Naive thymus-derived CD4-positive, alpha-beta T cell (primary cell): Measurements from ENCODE around the gene ATAT1. TPM values are rescaled to one million over a fixed set of nuclear protein-coding genes. Genes with fewer than 3 reads are reported as not detected.
"Not testable (repeated sequence)": the region's sequence is repeated elsewhere in the genome, so short reads cannot be mapped to it uniquely, and the experiment has no call there.

ENCODE experiments used
- ATAC-seq: fragments of 150-1000 bp; cut with Tn5 transposase; 2 replicates; pipeline ENCODE4 v1.10.0; 2021; ENCODE audit warnings: mild to moderate bottlenecking, moderate library complexity
- CTCF ChIA-PET: fragments of 350-600 bp; sonication (Branson Sonifier 250); formaldehyde crosslinking; loops from one replicate; lab custom pipeline; 2021; ENCODE audit warnings: antibody characterized with exemption; lab: Charles Lee
- POLR2A ChIA-PET: fragments of 350-600 bp; sonication (Branson Sonifier 250); formaldehyde crosslinking; loops from one replicate; lab custom pipeline; 2021; ENCODE audit warnings: antibody characterized with exemption, inconsistent platforms; lab: Charles Lee
- DNase-seq, 9 donors: peaks; one replicate each; pipeline versions ENCODE4 v3.0.0 to v3.0.0-alpha.2; 2020 to 2022; ENCODE audit warnings: mixed read lengths in 1 of 9
- H3K27ac ChIP-seq: one replicate; pipeline ENCODE4 v1.7.0; 2013; ENCODE audit warnings: mild to moderate bottlenecking, low read depth, low read length, moderate library complexity
- H3K27me3 ChIP-seq, 2 donors: one replicate each; pipeline ENCODE4 v1.7.0; 2013; ENCODE audit warnings: low read length in 2 of 2, mild to moderate bottlenecking in 2 of 2, moderate library complexity in 2 of 2; ENCODE audit not compliant: control insufficient read depth in 2 of 2, insufficient read depth in 2 of 2
- H3K36me3 ChIP-seq, 3 experiments: 1 replicate in 2 of 3; 2 replicates in 1 of 3; pipeline ENCODE4 v1.7.0; 2013; ENCODE audit warnings: low read length in 3 of 3, mild to moderate bottlenecking in 3 of 3, moderate library complexity in 1 of 3; ENCODE audit not compliant: insufficient read depth in 3 of 3, control insufficient read depth in 2 of 3
- H3K4me1 ChIP-seq, 2 donors: one replicate each; pipeline ENCODE4 v1.7.0; 2013; ENCODE audit warnings: low read length in 2 of 2, mild to moderate bottlenecking in 2 of 2, moderate library complexity in 1 of 2; ENCODE audit not compliant: control insufficient read depth in 2 of 2, insufficient read depth in 2 of 2
- H3K4me3 ChIP-seq: 2 replicates; pipeline ENCODE4 v1.7.0; 2013; ENCODE audit warnings: mild to moderate bottlenecking, low read length
- H3K9me3 ChIP-seq, 3 experiments: 1 replicate in 2 of 3; 2 replicates in 1 of 3; pipeline ENCODE4 v1.7.0; 2013; ENCODE audit warnings: low read length in 3 of 3; ENCODE audit not compliant: control insufficient read depth in 2 of 3
- H3K27ac Mint-ChIP-seq, 9 donors: one replicate each; pipeline ENCODE4 v1.8.0; 2020 to 2022; ENCODE audit warnings: mixed read lengths in 9 of 9, mild to moderate bottlenecking in 8 of 9, moderate library complexity in 5 of 9, inconsistent platforms in 2 of 9
- H3K27me3 Mint-ChIP-seq, 5 donors: one replicate each; pipeline ENCODE4 v1.8.0; 2021 to 2022; ENCODE audit warnings: mixed read lengths in 5 of 5, mild to moderate bottlenecking in 1 of 5
- H3K36me3 Mint-ChIP-seq, 5 donors: one replicate each; pipeline ENCODE4 v1.8.0; 2020 to 2022; ENCODE audit warnings: mixed read lengths in 5 of 5, mild to moderate bottlenecking in 3 of 5, inconsistent platforms in 1 of 5
- H3K4me1 Mint-ChIP-seq, 7 donors: one replicate each; pipeline ENCODE4 v1.8.0; 2020 to 2022; ENCODE audit warnings: mixed read lengths in 7 of 7, mild to moderate bottlenecking in 3 of 7, inconsistent platforms in 1 of 7
- H3K4me3 Mint-ChIP-seq, 10 donors: one replicate each; pipeline ENCODE4 v1.8.0; 2020 to 2022; ENCODE audit warnings: mild to moderate bottlenecking in 10 of 10, mixed read lengths in 10 of 10, moderate library complexity in 6 of 10, inconsistent platforms in 2 of 10
- H3K9me3 Mint-ChIP-seq, 11 donors: one replicate each; pipeline ENCODE4 v1.8.0; 2020 to 2022; ENCODE audit warnings: mixed read lengths in 11 of 11, mild to moderate bottlenecking in 4 of 11, inconsistent platforms in 1 of 11, moderate library complexity in 1 of 11
- intact Hi-C, 2 donors: fragments of 100-400 bp; cut with micrococcal nuclease; formaldehyde crosslinking; loops; one replicate each; pipeline ENCODE4 v1.15.1; 2023
- polyA plus RNA-seq, 2 donors: library from polyadenylated mRNA; unstranded; fragments of 300-500 nt; fragmentation: Illumina TruSeq; gene quantifications; one replicate each; pipeline ENCODE4 v1.2.3, GENCODE V29; 2021
- total RNA-seq, 6 experiments: library from RNA in 5 of 6; stranded (reverse) in 5 of 6; gene quantifications; 1 replicate in 5 of 6; 2 replicates in 1 of 6; pipeline ENCODE4 v1.2.3 and lab custom pipeline; 2021 to 2026

The ATAT1 gene
- total and polyA plus RNA-seq, 7 experiments from 2014 or later, result 1.3 to 12.0 (median 9.0) TPM

DNA sequence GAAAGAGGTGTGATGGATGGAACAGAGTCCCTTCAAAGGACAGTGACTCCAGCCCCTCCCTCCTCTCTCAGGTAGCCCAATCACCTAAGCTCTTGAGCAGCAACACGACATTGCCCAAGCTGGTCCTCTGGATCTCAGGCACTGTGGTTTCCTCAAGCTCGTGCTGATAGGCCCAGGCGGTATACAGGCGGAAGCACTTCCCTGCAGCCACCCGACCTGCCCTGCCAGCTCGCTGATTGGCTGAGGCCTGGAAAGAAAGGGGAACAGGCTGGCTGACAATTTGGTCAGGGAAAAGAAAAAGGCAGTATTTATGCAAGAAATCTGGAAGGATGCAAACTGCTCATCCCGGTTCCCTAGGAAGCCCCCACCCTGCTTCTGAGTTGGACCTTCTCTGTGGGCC is 29.8 kb downstream of the ATAT1 start:
- ATAC-seq (peak; percentile 78), DNase-seq (no peak)
- Histone ChIP-seq H3K9me3 (no peaks in the 10 kb centered on the region), H3K4me3 (no peak overlapping the region), H3K4me1 (no peaks in the 10 kb centered on the region), H3K27me3 (no peaks in the 10 kb centered on the region), H3K36me3 (peaks cover 16 to 90% (median 58%) of the 10 kb centered on the region in 3 experiments), H3K27ac (peak overlapping the region; percentile 4)
- no peaks in the 10 kb centered on the region for H3K27me3 Mint-ChIP-seq
- intact Hi-C loops, result no loop called here
- POLR2A ChIA-PET, result interaction anchor here (1.0 to 1.6 kb wide), 3 partner anchors 10 to 66 kb away, joined by 3 to 6 read pairs (median 4); no protein-coding TSS in a partner anchor
- H3K9me3 Mint-ChIP-seq, result no peaks in the 10 kb centered on the region
- peak overlapping the region in 2 of 9 donors; percentile 53 to 77 for H3K27ac Mint-ChIP-seq
- no peak overlapping the region for H3K4me3 Mint-ChIP-seq
- peaks cover 20 to 54% (median 38%) of the 10 kb centered on the region in 5 donors for H3K36me3 Mint-ChIP-seq
- H3K4me1 Mint-ChIP-seq, result peaks cover 0 to 4% (median 0%) of the 10 kb centered on the region in 7 donors
- CTCF ChIA-PET, result no interaction called here

DNA sequence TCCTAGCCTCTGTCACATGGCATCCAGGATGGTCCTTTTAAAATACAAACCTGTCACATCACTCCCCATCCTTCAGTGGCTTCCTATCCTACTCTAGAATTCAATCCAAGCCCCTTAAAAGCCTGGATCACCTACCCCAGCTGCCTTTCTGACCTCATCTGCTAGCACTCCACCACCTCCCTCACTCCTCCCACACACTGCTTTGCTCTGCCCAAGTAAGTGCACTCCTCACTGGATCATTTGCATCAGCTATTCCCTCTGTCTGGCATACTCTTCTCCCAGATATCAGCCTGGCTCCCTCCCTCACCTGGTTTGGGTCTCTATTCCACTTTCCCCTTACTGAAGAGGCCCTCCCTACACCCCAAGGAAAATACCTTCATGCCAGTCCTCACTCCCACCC is 30.8 kb downstream of the ATAT1 start:
- ChIA-PET CTCF (no interaction called here), POLR2A (interaction anchor here (0.5 to 0.6 kb wide), 2 partner anchors 34 to 189 kb away, joined by 3 read pairs; no protein-coding TSS in a partner anchor)
- Histone ChIP-seq H3K27ac (peak overlapping the region; percentile 7), H3K9me3 (no peaks in the 10 kb centered on the region), H3K4me3 (no peak overlapping the region), H3K36me3 (peaks cover 16 to 90% (median 59%) of the 10 kb centered on the region in 3 experiments), H3K4me1 (no peaks in the 10 kb centered on the region), H3K27me3 (no peaks in the 10 kb centered on the region)
- H3K27ac Mint-ChIP-seq, result peak overlapping the region in 6 of 9 donors; percentile 51 to 79 (median 66)
- no peak for DNase-seq
- H3K9me3 Mint-ChIP-seq, result no peaks in the 10 kb centered on the region
- no peak overlapping the region for H3K4me3 Mint-ChIP-seq
- peaks cover 26 to 59% (median 41%) of the 10 kb centered on the region in 5 donors for H3K36me3 Mint-ChIP-seq
- H3K4me1 Mint-ChIP-seq, result peaks cover 0 to 4% (median 0%) of the 10 kb centered on the region in 7 donors
- no peaks in the 10 kb centered on the region for H3K27me3 Mint-ChIP-seq
- intact Hi-C loops, result no loop called here
- ATAC-seq, result no peak

DNA sequence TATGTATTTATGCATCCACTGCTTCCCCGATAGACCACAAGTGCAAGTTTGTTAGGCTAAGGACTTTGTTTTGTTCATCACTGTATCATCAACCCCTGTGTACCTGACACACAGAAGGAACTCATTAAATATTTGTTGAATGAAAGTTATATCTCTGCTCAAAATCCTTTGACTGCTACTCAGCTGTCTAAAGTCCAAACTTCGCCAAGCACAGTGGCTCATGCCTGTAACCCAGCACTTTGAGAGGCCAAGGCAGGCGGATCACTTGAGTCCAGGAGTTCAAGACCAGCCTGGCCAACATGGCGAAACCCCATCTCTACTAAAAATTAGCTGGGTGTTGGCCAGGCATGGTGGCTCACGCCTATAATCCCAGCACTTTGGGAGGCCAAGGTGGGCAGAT is 31.2 kb downstream of the ATAT1 start:
- H3K9me3 Mint-ChIP-seq, POLR2A ChIA-PET, H3K4me1 ChIP-seq, DNase-seq, H3K9me3 ChIP-seq, H3K27me3 ChIP-seq, H3K4me1 Mint-ChIP-seq, ATAC-seq, intact Hi-C loops, H3K27me3 Mint-ChIP-seq, H3K27ac ChIP-seq, H3K4me3 ChIP-seq, H3K4me3 Mint-ChIP-seq: not testable (repeated sequence)
- Mint-ChIP-seq H3K36me3 (peaks cover 26 to 63% (median 44%) of the 10 kb centered on the region in 5 donors), H3K27ac (peak overlapping the region in 4 of 9 donors; percentile 53 to 79 (median 72))
- H3K36me3 ChIP-seq, result peaks cover 19 to 90% (median 61%) of the 10 kb centered on the region in 3 experiments
- CTCF ChIA-PET, result interaction anchor here (0.7 kb wide), 1 partner anchor 69 kb away, joined by 4 read pairs; no protein-coding TSS in a partner anchor

DNA sequence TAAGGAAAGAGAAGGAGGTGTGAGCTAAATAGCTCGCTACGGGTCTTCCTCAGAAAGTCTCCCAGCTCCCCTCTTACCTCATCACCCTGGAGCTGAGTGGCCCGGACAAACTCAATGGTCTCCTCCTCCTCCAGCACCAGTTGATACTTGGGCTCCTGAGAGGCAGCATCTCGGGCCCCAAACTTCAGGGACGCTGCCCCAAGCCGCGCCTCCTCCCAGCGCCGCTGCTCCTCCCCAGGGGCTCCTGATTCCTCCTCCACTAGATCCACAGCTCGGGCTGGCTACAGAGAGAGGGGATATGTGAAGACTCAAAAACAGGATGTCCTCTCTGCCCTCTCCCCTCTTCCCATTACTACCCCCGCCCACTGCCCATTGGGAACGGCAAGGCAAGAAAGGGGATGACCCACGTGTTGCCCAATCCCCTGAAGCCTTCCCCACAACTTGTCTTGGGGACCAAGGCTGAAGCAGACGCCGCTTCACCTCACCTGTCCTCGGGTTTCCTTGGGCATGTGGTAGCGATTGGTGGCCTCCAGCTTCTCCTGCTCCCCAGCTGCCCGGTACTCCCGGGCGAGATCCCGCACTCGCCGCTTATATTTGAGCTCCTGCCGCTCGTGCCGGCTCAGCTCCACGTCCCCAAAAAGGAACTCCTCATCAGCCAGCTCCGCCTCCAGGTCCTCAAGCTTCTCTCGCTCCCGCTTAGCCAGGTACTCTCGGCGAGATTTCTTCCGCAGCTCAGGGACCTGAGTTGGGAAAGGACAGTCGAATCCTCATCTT is 38.5 kb downstream of the ATAT1 start:
- intact Hi-C loops, result no loop called here
- H3K27ac ChIP-seq, result no peak overlapping the region
- no peak for DNase-seq
- no peaks in the 10 kb centered on the region for H3K9me3 ChIP-seq
- H3K4me1 ChIP-seq, result no peaks in the 10 kb centered on the region
- Mint-ChIP-seq H3K27ac (no peak overlapping the region), H3K36me3 (peaks cover 16 to 51% (median 30%) of the 10 kb centered on the region in 5 donors), H3K4me1 (peaks cover 1 to 24% (median 14%) of the 10 kb centered on the region in 7 donors), H3K4me3 (no peak overlapping the region), H3K9me3 (no peaks in the 10 kb centered on the region), H3K27me3 (no peaks in the 10 kb centered on the region)
- POLR2A ChIA-PET, result interaction anchor here (0.8 to 2.1 kb wide), 3 partner anchors 8 to 106 kb away, joined by 4 to 6 read pairs (median 4); partner anchors contain the start of gene DHX16
- ATAC-seq, result no peak
- peaks cover 16 to 81% (median 28%) of the 10 kb centered on the region in 3 experiments for H3K36me3 ChIP-seq
- CTCF ChIA-PET, result interaction anchor here (0.5 to 1.9 kb wide), 5 partner anchors 10 to 185 kb away, joined by 3 to 4 read pairs (median 3); no protein-coding TSS in a partner anchor
- H3K4me3 ChIP-seq, result no peak overlapping the region
- H3K27me3 ChIP-seq, result no peaks in the 10 kb centered on the region

DNA sequence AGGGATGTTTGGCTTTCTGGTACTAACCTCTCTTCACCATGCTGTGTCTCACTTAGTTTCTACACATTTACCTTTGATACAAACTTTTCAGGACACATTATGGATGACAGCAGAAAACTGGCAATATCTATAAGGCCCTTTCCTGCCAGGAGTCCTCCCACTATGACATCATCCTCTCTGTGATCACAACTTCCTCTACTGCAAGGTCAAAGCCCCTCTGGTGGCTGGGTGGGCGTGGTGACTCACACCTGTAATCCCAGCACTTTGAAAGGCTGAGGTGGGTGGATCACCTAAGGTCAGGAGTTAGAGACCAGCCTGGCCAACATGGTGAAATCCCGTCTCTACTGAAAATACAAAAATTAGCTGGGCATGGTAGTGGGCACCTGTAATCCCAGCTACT is 39.6 kb downstream of the ATAT1 start:
- H3K27ac ChIP-seq, H3K4me3 ChIP-seq, intact Hi-C loops, H3K27me3 Mint-ChIP-seq, H3K27me3 ChIP-seq, ATAC-seq, H3K4me3 Mint-ChIP-seq, H3K9me3 Mint-ChIP-seq, H3K9me3 ChIP-seq, H3K4me1 ChIP-seq: not testable (repeated sequence)
- peaks cover 16 to 53% (median 36%) of the 10 kb centered on the region in 5 donors for H3K36me3 Mint-ChIP-seq
- peak overlapping the region in 2 of 9 donors; percentile 4 to 14 for H3K27ac Mint-ChIP-seq
- POLR2A ChIA-PET, result interaction anchor here (0.7 to 2.1 kb wide), 2 partner anchors 16 to 65 kb away, joined by 4 read pairs; no protein-coding TSS in a partner anchor
- CTCF ChIA-PET, result interaction anchor here (1.1 to 1.9 kb wide), 3 partner anchors 13 to 183 kb away, joined by 3 to 4 read pairs (median 4); no protein-coding TSS in a partner anchor
- H3K4me1 Mint-ChIP-seq, result peaks cover 11 to 34% (median 25%) of the 10 kb centered on the region in 7 donors
- DNase-seq, result peak in 1 of 9 donors; percentile 47
- peaks cover 21 to 78% (median 26%) of the 10 kb centered on the region in 3 experiments for H3K36me3 ChIP-seq

DNA sequence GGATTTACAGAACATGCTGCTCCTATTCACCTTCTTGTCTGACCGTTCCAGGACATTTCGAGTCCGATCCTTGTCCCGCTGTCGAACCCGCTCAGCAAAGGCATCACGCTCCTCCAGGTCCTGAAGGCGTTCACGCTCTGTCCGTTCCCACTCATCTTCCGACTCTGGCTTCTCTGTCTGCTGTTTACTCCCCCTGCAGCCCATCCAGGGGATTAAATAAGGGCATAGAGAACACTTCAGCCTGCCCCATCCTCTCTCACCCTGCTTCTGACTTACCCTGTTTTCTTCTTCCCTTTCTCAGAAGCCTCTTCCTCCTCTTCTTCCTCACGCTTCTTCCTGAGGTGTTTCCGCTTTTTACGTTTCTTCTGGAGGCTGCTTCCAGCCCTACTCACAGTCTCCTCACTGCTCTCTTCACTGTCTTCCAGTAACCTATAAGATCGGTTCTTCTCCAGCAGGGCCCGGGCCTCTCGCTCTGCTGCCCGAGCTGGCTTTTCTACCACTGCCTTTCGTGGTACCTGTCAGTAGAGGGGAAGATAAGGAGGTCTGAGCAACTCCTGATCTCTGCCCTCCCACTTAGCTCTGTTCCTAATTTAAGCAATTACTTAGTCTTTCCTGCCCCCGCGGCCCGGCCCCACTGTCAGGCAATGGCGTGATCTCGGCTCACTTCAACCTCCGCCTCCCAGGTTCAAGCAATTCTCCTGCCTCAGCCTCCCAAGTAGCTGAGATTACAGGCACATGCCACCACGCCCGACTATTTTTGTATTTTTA is 44.3 kb downstream of the ATAT1 start:
- Mint-ChIP-seq H3K36me3 (peaks cover under 1 to 26% (median 18%) of the 10 kb centered on the region in 5 donors), H3K27me3 (no peaks in the 10 kb centered on the region), H3K9me3 (peaks cover 0 to 5% (median 0%) of the 10 kb centered on the region in 11 donors), H3K27ac (peak overlapping the region in 7 of 9 donors; percentile 20 to 74 (median 65)), H3K4me3 (peak overlapping the region; percentile 77 to 94 (median 89)), H3K4me1 (peaks cover 23 to 49% (median 37%) of the 10 kb centered on the region in 7 donors)
- Histone ChIP-seq H3K4me1 (peaks cover 8 to 15% of the 10 kb centered on the region in 2 donors), H3K9me3 (no peaks in the 10 kb centered on the region), H3K36me3 (peaks cover under 1 to 45% (median 13%) of the 10 kb centered on the region in 3 experiments), H3K4me3 (no peak overlapping the region), H3K27me3 (no peaks in the 10 kb centered on the region), H3K27ac (peak overlapping the region; percentile 77)
- no peak for DNase-seq
- ChIA-PET POLR2A (interaction anchor here (0.6 to 15.7 kb wide), 5 partner anchors 11 to 907 kb away, joined by 3 to 499 read pairs (median 12); partner anchors contain the start of genes MDC1, MRPS18B and TUBB), CTCF (interaction anchor here (2.0 kb wide), 1 partner anchor 51 kb away, joined by 18 read pairs; no protein-coding TSS in a partner anchor)
- no peak for ATAC-seq
- intact Hi-C loops, result loop anchor here in 1 of 2 donors (10.0 kb wide), 1 partner anchor 216 kb away; no protein-coding TSS in a partner anchor
